Stimulated activated CD4-positive, alpha-beta T cell treated with anti-CD3 and anti-CD28 coated beads, Interleukin-1b, Interleukin-23, amount 100 ng/mL, for 24 hours (primary cell): ENCODE measurements around the gene RPS8.
A peak's percentile ranks its signal among the peaks of the same experiment; 100 is the strongest.
"Not testable (repeated sequence)": the region's sequence is repeated elsewhere in the genome, so short reads cannot be mapped to it uniquely, and the experiment has no call there.

ENCODE experiments used
- DNase-seq, 4 experiments: peaks; one replicate each; pipeline ENCODE4 v3.0.0-alpha.2; 2020; ENCODE audit warnings: low read depth in 4 of 4, low spot score in 1 of 4

Gene RPS8

GRCh38 chr1:44775078-44775929, at the start of gene RPS8:
TSS of gene RPS8 (plus strand) at chr1:44775540. CDS start at chr1:44775597, 57 bp downstream.
- peak; percentile 79 to 85 (median 84) for DNase-seq

GRCh38 chr1:44730741-44731512, 44.4 kb upstream of the RPS8 start, which contains the start of gene RNU5D-1:
TSS of gene RNU5D-1 (minus strand) at chr1:44731170.
- DNase-seq: peak; percentile 90 to 98 (median 94)

- DNase-seq: no peak
Measured at GRCh38 chr1:44733365-44733764, 42.0 kb upstream of the RPS8 start.

GRCh38 chr1:44733784-44734183, 41.6 kb upstream of the RPS8 start:
- no peak for DNase-seq

- no peak for DNase-seq
Measured at GRCh38 chr1:44735992-44736391, 39.3 kb upstream of the RPS8 start.

GRCh38 chr1:44738953-44739306, 36.4 kb upstream of the RPS8 start:
- DNase-seq: not testable (repeated sequence)

GRCh38 chr1:44739307-44740178, 35.8 kb upstream of the RPS8 start, which contains the start of gene KIF2C:
TSS of gene KIF2C (plus strand) at chr1:44739837. CDS start at chr1:44739933, 96 bp downstream.
- DNase-seq: peak; percentile 91 to 97 (median 94)

GRCh38 chr1:44740179-44740617, 35.1 kb upstream of the RPS8 start:
- DNase-seq: no peak

GRCh38 chr1:44743211-44743610, 32.1 kb upstream of the RPS8 start:
- DNase-seq: no peak

- DNase-seq: no peak
Measured at GRCh38 chr1:44747878-44748277, 27.5 kb upstream of the RPS8 start.

- DNase-seq: no peak
Measured at GRCh38 chr1:44757420-44757819, 17.9 kb upstream of the RPS8 start.

GRCh38 chr1:44759077-44759476, 16.3 kb upstream of the RPS8 start:
- DNase-seq: no peak

- DNase-seq: no peak
Measured at GRCh38 chr1:44760876-44761275, 14.5 kb upstream of the RPS8 start.

- not testable (repeated sequence) for DNase-seq
Measured at GRCh38 chr1:44766421-44766820, 8.9 kb upstream of the RPS8 start.

- DNase-seq: no peak
Measured at GRCh38 chr1:44775930-44776729, 790 bp downstream of the RPS8 start.

GRCh38 chr1:44776730-44777068, 1.4 kb downstream of the RPS8 start:
- DNase-seq: no peak

- no peak for DNase-seq
Measured at GRCh38 chr1:44777547-44777946, 2.2 kb downstream of the RPS8 start.

GRCh38 chr1:44777969-44778635, 2.8 kb downstream of the RPS8 start:
- DNase-seq: no peak

- no peak for DNase-seq
Measured at GRCh38 chr1:44778705-44779576, 3.6 kb downstream of the RPS8 start.
